GM12865 (cell line): Measurements from ENCODE around the gene OR8H3.

Experiments
- DNase-seq: peaks from one replicate; pipeline ENCODE4 v3.0.0; 2010; ENCODE audit warnings: low read depth
- H3K4me3 ChIP-seq: 2 replicates; pipeline ENCODE4 v1.5.1; 2011; ENCODE audit warnings: mild to moderate bottlenecking, low read depth, low read length, control low read depth
- TF ChIP-seq, protein P1 (sequence below): IDR thresholded peaks from 2 replicates; pipeline ENCODE4 v1.5.1; 2011; ENCODE audit warnings: low read length, control low read depth, low read depth, inconsistent platforms; ENCODE audit not compliant: insufficient read depth; ENCODE audit errors: missing control alignments

Gene OR8H3

DNA sequence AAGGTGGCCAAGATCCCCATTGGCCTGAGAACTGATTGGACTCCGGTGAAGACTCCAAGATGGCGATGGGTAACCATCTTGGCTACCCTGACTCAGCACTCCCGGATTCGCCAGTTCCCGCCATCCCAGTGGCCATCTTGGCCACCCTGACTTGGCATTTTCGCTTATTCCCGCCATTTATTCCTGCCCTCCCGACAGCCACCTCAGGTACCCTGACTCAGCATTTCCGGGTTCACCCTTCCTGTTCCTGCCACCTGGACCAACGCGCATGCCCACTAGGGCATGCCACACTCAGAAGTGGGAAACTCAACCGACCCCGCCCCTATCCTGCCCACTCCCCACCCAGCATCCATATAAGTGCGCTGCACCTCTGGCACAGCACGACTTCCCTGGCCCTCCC is 30.2 kb downstream of the OR8H3 start:
- no peak overlapping the region for H3K4me3 ChIP-seq
- TF ChIP-seq, protein P1, sequence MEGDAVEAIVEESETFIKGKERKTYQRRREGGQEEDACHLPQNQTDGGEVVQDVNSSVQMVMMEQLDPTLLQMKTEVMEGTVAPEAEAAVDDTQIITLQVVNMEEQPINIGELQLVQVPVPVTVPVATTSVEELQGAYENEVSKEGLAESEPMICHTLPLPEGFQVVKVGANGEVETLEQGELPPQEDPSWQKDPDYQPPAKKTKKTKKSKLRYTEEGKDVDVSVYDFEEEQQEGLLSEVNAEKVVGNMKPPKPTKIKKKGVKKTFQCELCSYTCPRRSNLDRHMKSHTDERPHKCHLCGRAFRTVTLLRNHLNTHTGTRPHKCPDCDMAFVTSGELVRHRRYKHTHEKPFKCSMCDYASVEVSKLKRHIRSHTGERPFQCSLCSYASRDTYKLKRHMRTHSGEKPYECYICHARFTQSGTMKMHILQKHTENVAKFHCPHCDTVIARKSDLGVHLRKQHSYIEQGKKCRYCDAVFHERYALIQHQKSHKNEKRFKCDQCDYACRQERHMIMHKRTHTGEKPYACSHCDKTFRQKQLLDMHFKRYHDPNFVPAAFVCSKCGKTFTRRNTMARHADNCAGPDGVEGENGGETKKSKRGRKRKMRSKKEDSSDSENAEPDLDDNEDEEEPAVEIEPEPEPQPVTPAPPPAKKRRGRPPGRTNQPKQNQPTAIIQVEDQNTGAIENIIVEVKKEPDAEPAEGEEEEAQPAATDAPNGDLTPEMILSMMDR: no peak

DNA sequence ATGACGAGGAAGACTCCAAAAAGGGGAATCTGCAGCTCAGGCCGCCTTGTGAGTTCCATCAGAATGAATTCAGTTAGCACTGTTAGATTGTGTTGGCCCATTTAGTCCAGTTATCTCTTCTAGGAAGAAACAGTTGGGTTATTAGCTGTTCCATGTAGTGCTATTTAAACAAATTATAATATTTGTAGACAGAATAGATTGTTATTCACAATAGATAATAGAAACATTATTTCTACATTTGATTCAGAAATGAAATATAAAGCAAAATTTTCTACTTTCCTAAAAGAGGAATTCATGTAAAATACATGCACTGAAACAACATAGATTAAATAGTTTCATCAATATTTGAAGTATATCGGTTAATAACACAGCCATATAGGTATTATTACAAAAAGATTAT is 38.0 kb downstream of the OR8H3 start, which contains the start of gene OR8K5:
Gene OR8K5 (minus strand): TSS at position 101 of the 400 bp plus-strand sequence. CDS start 0 bp downstream, at position 101.
- no peak for DNase-seq
- TF ChIP-seq, protein P1: no peak
- H3K4me3 ChIP-seq: no peak within 1 kb of the TSS

More for the DNA sequence above, 30.2 kb downstream of the OR8H3 start:
- DNase-seq: no peak

DNA sequence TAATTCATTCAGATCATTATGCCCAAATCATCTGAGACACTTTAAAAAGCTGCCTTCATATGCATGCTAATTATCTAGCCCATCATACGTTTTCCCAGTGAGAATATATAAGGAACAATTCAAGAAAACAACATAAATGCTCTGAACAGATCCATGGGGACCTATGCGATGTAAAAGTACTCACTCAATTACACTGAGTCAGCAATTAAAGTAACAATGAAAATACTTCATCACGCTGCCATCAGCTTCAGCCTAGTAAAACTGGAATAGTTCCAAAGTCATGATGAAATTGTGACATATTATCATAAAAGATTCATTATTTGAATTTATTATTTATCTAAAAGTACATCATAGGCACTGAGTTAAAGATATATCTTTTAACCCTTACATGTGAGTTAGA is 41.6 kb downstream of the OR8H3 start:
- DNase-seq: no peak
- H3K4me3 ChIP-seq: no peak overlapping the region
- TF ChIP-seq, protein P1: no peak

DNA sequence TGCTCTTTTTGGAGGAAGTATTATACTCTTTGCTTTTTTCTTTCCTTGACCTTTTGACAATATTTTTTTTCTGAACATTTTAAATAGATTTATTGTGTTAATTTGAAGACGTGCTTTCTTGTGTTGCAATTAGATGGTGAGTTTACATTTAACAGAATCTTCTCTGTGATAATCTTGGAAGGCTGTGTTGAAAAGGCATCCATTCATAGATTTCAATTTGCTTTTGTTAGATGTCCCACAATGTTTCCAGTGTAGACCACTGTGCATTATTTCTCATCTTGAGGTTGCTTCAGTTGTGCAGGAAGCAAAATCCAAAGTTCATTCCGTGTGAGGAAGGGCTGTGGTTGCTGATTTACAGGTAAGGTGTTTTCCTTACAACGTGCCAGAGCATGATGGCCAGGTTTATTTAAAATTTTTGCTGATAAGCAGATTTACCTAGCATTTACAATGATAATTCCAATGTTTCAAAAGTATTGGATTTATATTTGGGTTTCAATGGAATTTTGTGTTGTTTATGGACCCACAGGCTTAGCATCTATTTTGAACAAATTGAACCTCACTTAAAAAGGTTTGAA is 50.2 kb downstream of the OR8H3 start:
- TF ChIP-seq, protein P1: no peak
- no peak for DNase-seq
- H3K4me3 ChIP-seq: no peak overlapping the region
